GM18517 (cell line): Measurements from ENCODE around the gene BORCS6.
A peak's percentile ranks its signal among the peaks of the same experiment; 100 is the strongest.
"Not testable (repeated sequence)": the region's sequence is repeated elsewhere in the genome, so short reads cannot be mapped to it uniquely, and the experiment has no call there.

ENCODE experiments used
- ATAC-seq: cut with Tn5 transposase; IDR thresholded peaks from one replicate; pipeline ENCODE4 v1.9.1; 2021; ENCODE audit warnings: mild to moderate bottlenecking, moderate library complexity; ENCODE audit not compliant: unreplicated experiment

Gene BORCS6

DNA sequence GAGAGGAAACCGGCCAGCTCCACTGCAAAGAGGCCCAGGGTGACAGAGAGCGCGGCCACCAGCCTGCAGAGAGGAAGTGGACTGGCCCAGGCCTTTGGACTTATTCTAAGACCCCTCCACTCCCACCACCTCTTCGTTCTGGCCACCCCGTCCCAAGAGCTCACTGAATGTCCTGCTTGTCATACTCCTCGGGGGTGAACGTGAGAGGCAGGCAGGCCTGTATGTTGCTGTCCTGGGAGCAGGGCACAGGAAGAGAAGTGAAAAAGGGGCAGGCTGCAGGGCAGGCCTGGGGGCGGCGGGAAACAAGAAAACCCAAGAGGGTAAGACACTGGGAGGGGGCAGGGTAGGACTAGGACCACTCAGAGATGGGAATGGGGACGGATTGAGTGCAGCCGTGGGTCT is 14.2 kb downstream of the BORCS6 start:
- ATAC-seq: no peak

DNA sequence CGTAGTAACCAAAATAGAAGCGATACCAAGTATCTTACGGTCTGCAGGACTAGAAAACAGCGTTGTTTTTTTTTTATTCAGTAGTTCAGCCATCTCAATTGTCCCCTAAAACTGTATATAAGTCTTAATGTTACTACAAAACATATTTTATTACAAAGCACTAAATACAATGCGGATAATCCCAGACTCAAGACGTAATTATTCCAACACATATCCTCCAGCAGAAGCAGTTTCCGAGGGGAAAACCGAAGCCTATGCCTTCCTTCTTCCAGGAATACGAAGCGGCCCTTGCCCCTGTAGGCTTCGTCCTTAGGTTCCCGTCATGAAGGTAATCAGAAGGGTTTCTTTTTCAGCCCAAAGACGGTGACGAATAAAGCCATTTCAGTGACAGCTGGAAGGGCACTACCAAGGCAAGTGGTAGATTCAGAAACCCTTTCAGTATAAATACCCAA is 16.1 kb downstream of the BORCS6 start:
- ATAC-seq: no peak

DNA sequence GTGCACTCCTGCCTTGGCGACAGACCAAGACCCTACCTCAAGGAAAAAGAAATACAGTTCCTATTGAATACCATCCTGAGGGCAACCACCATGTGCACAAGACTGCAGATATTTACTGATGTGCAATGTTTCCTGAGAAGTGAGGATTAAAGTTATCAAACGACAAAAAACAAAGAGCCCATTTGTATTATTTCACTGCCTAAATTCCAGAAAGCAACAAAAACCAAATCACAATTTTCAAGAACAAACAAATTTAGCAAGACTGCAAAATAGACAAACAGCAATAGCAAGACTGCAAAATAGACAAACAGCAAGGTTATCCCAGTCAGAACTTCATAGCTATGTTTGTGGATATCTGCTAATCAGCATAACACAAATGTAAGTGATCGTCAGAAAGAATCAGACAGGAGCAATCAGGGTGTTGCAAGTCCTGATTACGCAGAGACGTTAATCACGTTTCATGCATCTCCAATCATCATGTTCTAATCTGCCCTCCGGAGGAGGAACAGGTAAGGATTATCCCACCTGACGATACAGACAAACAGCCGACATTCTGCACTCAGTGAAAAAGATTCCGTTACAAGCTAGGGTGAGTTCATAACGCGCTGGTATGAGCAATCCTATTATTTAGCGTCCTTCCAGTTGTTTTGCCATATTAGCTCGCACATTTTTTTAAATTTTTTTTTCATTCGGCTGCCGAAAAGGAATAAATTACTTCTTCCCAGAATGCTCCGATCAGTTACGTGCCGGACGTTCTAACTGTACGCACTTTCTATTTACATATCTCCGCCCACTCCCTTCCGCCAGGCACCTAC is 16.7 kb downstream of the BORCS6 start:
- ATAC-seq: peak; percentile 69

DNA sequence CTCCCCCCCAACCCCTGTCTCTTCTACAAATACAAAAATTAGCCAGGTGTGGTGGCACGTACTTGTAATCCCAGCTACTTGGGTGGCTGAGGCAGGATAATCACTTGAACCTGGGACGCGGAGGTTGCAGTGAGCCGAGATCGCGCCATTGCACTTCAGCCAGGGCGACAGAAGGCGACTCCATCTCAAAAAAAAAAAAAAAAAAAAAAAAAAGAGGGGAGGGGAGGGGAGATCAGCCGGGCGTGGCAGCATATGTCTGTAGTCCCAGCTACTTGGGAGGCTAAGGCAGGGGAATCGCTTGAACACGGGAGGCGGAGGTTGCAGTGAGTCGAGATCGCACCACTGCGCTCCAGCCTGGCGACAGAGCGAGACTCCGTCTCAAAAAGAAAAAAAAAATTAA is 19.8 kb downstream of the BORCS6 start:
- not testable (repeated sequence) for ATAC-seq

DNA sequence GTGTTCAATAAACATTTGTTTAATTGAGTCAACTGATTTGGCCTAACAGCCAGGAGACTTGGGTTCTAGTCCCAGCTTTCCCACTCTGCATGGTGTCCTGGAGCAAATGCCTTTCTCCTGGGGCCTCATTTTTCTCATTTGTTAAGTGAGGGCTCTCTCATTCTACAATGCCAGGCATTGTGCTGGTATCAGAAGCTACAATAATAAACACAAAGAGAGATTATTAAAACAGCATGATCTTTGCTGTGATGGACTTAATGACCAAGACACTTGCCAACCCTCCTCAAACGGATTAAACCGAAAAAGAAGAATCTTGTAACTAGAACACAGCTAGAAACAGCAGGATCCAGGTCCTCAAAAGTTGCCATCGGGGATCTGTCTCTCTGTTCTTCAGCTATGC is 22.5 kb downstream of the BORCS6 start:
- no peak for ATAC-seq

DNA sequence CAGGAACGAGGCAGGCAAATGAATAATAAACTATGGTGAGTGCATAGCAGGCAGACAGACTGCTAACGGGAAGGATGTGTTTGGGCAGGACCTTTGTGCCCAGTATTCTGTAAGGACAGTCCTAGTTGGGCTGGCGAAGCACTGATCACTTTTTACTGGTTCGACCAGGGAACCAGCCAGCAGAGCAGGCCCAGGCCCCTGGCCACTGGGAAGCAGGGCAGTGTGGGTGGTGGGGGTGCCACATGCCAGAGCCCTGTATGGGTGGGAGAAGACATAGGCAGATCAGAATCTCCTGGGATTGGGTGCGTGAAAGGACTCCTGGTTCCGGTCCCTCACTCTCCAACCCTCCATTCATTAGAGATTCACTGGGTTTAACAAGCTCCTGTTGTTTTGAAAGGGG is 23.2 kb downstream of the BORCS6 start:
- no peak for ATAC-seq

DNA sequence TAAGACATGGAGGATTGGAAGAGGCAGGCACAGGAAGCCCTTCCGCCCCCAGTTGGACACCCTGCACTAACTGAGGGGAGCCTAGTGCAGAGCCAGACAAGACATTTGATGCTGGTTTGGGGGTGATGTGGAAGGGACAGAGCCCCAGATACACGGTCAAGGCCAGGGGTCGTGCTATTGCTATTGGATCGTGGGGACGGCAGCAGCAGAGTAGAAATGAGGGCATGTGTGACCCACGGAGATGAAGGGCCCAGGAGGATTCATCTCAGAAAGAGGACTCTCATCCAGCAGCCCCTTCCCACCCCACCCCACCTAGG is 25.2 kb downstream of the BORCS6 start:
- no peak for ATAC-seq

DNA sequence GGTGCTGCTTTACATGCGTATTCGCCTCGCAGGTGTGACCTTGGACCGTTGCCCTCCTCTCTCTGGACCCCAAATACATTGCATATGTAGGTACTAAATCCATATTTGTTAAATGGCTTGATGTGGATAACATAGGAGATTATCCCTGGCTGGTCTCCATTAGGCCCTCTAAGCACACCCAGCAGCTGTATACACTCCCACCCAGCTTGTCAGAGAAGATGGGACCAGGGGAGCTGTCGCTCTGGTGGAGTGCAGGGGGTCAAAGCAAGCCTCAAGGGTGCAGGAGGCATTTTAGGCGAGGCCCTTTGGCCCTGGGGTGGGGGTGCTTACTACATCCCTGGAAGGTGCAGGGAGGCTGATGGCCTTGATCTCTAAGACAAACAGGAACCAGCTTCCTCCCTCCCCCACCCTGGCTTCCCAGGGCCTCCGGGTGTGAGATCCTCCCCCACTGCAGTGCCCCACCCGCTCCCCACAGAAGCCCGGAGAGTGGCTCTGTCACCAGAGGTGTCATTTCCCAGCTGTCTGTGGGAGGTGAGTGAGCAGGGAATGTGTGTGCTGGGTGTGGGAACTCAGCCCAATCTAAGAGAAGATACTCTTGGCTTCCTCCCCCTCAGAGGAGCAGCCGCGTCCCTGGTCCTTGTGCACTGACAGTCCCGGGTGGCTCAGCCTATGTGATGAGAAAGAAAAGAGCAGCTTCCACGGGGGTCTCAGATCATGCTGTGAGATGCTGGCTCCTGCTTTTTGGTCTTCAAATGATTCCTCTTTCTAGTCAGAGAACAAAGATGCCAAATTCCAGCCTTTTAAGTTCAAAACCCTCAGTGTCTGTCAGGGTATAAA is 25.8 kb downstream of the BORCS6 start:
- ATAC-seq: no peak

DNA sequence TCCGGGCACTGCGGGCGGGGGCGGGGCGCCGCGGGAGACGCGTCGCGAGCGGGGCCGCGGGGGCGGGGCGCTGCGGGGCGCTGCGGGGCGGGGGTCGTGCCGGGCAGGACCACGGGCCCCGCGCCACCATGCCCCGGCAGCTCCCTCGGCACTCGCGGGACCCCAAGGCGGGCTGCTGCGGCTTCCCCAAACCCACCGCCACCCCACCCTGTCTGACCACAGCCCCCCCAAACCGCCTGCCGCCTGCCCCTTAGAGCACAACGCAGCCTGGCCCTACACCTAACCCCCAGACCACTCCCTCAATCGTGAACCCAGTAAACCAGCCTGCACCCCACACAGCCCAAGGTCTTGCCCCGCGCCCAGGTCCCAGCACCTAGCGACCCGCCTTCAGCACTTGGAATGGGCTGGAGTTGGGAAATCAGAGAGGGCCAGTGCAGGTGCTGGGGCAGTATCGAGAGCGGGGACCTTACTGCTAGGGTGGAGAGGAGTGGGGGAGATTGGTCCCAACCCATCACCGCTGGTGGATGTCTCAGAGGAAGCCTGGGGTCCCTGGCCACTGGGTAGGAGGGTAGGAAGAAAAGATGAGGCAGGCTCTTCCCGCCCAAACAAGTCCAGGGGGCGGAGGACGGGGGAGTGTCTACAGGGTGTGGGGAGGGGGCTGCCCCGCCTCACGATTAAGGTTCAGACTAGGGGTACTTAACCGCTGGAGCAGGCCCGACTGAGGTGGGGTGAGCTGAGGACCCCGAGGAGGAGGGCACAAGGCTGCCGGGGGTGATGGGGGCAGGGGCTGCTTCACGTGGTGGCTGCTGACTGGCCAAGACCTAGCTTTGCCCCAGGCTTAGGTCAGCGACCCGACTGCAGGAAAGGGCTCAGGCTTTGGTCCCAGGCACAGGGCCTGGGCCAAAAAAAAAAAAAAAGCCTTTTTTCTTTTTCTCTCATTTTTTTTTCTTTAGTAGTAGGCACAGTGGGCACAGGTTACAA is 26.7 kb downstream of the BORCS6 start:
- no peak for ATAC-seq

DNA sequence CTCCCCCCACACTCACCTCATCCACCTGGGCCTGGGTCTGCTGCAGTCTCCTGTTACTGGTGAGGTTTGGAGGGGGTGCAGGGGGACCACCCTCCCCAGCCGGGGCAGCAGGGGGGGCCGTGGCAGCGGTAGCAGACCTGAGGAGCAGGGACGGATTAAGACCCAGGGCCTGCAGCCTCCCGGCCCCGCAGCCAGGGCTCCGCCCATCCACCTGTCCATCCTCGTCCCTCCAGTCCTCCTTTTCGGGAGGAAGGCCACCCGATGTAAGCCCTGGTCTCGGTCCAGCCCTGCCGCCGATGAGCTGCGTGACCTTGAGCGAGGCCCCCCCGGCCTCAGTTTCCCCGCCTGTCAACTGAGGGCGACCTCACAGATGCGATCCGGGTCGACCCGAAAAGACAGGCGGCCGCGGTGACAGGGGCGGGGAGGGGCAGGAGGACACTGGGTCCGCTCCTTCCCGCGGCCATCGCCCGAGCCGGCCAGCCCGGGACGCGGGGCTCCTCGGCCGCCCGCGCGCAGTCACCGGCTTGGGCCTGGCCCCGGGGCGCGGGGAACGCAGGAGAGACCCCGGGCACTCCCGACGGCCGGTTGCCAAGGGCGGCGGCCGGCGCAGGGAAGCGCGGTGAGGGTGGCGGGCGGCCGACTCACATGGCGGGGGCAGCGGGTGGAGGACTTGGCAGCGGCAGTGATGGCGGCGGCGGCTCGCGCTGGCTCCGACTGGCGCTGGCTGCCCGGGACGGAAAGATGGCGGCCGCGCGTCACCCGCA is 27.6 kb downstream of the BORCS6 start, which contains the start of gene VAMP2:
VAMP2 (minus strand) TSS at position 716 of the 764 bp plus-strand sequence; CDS start at position 647, 69 bp downstream.
- ATAC-seq: no peak

DNA sequence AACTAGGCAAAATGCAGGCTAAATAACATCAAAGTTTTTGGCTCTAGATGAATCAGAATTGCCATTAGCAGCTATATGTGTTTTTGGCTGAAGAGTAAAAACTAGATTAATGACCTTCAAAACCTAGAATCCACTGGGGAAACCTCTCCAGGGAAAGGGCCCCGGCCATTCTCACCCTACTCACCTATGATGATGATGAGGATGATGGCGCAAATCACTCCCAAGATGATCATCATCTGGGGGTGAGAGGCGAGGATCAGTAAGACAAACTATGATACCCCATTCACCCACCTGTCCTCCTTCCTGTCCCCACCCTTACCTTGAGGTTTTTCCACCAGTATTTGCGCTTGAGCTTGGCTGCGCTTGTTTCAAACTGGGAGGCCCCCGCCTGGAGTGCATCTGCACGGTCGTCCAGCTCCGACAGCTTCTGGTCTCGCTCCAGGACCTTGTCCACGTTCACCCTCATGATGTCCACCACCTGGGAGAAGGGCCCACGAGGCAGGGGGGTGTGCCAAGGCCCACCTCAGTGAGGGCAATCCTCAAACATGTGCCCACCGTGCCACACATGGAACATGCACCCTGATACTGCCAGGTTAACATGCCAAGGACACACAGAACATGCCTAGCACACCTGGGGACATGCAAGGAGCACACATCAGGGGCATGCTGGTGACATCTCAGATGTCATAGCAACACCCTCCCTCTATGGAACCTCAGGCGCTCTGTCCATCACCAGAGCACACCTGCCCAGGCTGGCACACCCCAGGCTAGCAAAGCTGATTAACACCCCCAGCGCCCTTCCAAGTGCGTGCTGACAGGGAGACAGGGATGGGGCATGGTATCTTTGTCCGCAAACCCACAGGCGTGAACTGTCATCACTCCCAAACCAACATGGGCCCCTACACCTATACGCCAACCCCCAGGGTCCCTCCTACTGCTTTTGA is 28.4 kb downstream of the BORCS6 start:
- ATAC-seq: no peak

DNA sequence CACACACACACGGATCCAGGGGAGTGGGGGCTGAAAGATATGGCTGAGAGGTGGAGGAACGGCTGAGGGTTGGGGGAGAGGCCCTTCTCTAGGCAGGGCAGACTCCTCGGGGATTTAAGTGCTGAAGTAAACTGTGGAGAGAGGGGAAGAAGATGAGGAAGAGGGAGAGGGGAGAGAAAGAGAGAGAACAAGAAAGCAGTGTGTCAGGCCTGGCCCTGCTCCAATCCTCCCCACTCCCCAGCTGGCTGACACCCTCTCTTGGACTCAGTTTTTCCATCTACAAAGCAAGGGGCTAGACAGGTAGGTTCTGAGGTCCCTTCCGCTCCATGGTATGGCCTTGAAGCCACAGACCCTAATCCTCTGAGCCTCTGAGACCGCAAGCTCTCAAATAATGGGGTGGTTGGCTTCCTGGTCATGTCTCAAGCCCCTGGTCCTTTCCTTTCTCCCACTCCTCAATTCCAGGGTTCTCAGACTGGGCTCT is 29.2 kb downstream of the BORCS6 start:
- no peak for ATAC-seq

DNA sequence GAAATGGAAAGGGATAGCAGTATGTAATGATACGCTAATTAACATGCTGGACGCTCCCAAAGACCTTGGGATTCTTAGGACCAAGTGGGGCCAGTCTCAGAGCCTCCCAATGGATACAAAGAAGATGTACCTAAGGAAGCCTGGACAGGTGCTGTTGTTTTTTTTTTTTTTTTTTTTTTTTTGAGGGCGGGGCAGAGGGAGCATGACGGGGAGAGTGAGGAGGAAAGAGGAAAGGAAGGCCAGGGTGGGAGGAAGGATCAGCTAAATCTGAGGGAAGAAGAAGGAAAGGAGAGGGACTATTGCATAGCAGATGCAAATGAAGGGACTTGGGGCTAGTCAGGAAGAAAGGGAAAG is 29.8 kb downstream of the BORCS6 start:
- ATAC-seq: no peak

DNA sequence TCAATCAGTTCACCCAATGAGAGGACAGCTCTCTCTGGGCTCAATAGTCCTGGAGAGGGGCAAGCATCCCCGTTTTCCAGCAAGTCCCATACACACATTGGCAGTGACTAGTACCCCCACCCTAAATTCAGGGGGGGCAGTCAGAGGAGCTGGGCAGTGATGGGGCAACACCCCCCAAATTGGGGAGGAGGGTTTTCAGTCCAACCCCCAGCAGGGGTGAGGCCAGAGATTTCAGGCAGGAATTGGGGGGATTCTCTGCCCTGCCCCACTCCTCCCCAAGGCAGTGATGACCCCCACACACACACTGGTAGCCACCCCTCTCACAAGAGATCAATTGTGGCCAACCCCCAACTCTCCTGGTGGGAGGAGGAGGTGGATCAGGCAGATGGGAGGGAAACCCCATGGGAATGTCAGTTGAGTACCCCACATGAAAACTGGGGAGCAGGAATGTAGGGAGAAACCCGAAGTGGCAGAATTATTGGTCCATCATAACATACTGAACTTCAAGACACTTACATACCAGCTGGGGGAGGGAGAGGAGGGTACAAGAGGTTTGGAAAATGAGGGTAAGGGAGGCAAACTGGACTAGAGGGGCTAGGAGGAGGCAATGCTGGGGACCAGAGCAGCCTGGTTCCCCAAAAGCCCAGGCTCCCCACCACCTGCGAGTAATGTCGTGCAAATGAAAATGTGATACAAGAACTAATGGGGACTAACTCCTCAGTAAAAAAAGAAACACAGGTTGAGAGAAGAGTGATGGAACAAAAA is 30.3 kb downstream of the BORCS6 start:
- no peak for ATAC-seq

DNA sequence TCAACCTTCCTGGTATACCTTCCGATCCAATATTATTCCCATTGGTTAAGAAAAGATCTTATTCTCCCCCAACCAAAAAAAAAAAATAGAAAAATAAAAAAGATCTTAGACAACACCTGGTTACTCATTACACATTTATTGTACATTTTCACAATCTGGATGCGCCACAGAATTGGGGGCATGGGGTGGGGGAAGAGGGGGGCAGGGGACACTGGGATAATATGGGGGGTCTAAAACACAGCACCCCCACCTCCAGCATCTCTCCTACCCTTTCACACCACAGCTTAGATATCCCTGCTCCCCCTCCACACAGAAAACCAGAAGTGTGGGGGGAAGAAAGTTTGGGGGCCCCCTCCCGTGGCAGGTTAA is 31.0 kb downstream of the BORCS6 start:
- ATAC-seq: no peak

DNA sequence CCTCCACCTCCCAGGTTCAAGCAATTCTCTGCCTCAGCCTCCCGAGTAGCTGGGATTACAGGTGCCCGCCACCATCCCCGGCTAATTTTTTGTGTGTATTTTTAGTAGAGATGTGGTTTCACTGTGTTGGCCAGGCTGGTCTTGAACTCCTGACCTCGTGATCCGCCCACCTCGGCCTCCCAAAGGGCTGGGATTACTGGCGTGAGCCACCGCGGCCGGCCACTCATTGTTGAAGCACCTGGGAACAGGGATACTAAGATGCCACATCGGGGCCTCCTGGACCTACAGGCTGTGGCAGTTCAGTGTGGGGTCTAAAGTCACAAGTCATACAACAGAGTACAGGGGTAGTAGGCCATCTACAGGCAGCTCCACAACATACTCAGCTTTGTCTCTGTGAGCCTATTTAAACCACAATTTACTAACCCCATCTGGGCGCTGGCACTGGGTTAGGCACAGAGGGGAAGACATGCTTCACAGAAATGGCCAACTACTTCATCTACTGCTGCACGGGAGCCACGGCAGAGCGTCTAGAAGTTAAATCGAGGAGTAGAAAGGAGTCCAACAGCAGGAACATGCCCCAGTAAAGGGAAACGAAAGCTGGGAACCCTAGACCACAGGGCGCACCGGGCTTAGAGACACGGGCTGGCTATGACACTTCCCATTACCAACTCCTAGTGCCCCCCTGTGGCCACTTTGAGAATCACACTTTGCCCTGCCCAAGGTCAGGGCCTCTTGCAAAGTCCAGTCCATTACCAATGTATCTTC is 31.5 kb downstream of the BORCS6 start:
- ATAC-seq: no peak

DNA sequence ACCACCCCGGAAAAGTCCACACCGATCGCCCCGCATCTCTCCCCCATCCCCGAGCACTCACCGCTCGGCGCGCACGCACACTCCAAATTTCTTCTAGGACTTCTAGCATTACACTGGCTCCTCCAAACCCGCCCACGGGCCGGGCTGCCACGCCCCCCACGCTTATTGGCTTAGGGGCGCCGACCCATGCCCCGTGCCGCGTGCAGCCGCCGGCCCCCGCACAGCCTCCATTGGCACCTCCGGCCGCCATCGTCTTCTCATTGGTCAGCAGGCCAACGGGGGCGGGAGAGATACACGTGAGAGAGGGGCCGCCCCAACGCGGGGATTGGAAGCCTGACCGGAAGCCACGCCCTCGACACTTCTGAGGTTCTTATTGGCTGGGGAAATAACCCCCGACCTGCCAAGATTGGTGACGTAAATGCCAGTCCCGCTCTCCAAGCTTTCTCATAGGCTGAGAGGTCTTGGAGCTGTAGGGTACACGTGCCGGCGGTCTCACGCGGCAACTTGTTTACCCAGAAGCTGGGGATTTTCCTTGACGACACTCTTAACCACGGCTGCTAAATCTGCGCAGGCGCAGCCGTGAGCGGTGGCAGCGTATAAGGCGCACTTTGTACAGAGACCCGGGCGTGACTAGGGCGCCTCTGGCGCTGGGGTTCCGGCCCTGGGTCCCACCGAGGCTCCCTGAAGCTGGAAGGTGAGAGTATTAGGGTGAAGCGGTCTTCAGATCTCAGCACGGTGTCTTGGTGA is 33.6 kb downstream of the BORCS6 start:
- peak; percentile 77 for ATAC-seq
